GM19328 (cell line): ENCODE results near the gene FCER1A.
"Not testable (repeated sequence)": the region's sequence is repeated elsewhere in the genome, so short reads cannot be mapped to it uniquely, and the experiment has no call there.

Experiments used
- ATAC-seq: cut with Tn5 transposase; IDR thresholded peaks from one replicate; pipeline ENCODE4 v1.9.1; 2021; ENCODE audit warnings: mild to moderate bottlenecking, moderate library complexity; ENCODE audit not compliant: unreplicated experiment

Gene FCER1A

GRCh38 chr1:159349374-159349773, 47.2 kb downstream of the FCER1A start:
- not testable (repeated sequence) for ATAC-seq

- no peak for ATAC-seq
Measured at GRCh38 chr1:159352436-159352835, 50.3 kb downstream of the FCER1A start.
